ENCODE data around the gene CDS2.

DNA sequence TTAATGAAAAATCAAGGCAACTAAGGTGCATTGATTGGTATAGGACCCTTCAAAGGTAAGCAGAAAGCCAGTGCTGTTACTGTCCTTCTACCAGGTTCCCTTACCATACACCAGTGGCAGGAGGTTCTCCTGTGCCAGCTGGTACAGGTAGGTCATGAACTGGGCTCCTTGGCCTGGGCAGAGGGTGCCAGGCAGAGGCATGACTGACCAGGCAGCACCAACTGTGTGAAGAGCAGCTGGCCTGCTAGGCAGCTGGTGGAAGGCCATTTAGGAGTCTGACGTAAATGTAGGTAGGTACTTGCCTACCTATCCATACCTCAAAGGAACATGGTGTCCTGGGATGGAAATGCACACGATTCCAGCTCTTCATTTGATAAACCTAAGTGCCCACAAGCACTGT is 30.3 kb upstream of the CDS2 start:
- TF ChIP-seq, protein P1, sequence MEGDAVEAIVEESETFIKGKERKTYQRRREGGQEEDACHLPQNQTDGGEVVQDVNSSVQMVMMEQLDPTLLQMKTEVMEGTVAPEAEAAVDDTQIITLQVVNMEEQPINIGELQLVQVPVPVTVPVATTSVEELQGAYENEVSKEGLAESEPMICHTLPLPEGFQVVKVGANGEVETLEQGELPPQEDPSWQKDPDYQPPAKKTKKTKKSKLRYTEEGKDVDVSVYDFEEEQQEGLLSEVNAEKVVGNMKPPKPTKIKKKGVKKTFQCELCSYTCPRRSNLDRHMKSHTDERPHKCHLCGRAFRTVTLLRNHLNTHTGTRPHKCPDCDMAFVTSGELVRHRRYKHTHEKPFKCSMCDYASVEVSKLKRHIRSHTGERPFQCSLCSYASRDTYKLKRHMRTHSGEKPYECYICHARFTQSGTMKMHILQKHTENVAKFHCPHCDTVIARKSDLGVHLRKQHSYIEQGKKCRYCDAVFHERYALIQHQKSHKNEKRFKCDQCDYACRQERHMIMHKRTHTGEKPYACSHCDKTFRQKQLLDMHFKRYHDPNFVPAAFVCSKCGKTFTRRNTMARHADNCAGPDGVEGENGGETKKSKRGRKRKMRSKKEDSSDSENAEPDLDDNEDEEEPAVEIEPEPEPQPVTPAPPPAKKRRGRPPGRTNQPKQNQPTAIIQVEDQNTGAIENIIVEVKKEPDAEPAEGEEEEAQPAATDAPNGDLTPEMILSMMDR (conservative IDR thresholded peaks at IDR 0.05; ENCODE audit: low read depth in 2 of 2), result no peak
- TF ChIP-seq POLR2AphosphoS5 (IDR thresholded peaks at IDR 0.05; ENCODE audit: low read depth), result no peak
- no peak for TF ChIP-seq ZNF462 (CRISPR knock-in tag; IDR thresholded peaks at IDR 0.05)
- no peak for TF ChIP-seq EZH2phosphoT487 (IDR thresholded peaks at IDR 0.05; ENCODE audit: unreplicated experiment)
- no peak for TF ChIP-seq REST (IDR thresholded peaks at IDR 0.05; ENCODE audit: unreplicated experiment)
